H9 (cell line): ENCODE results near the gene PGS1. TPM values are rescaled to one million over a fixed set of nuclear protein-coding genes. Genes with fewer than 3 reads are reported as not detected.

ENCODE experiments used
- DNase-seq: peaks from one replicate; pipeline ENCODE4 v3.0.0-alpha.2; 2017
- H2AFZ ChIP-seq: one replicate; pipeline ENCODE4 v1.6.1; 2013; ENCODE audit warnings: mild to moderate bottlenecking, low read length, control low read depth, moderate library complexity
- H2AK5ac ChIP-seq: 2 replicates; pipeline ENCODE4 v1.6.1; 2013; ENCODE audit warnings: low read length, control low read depth, mixed read lengths; ENCODE audit not compliant: insufficient read length
- H2BK120ac ChIP-seq: one replicate; pipeline ENCODE4 v1.6.1; 2013; ENCODE audit warnings: low read depth, mild to moderate bottlenecking, low read length, control low read depth, inconsistent platforms; ENCODE audit not compliant: poor library complexity, severe bottlenecking
- H2BK12ac ChIP-seq: 2 replicates; pipeline ENCODE4 v1.6.1; 2013; ENCODE audit warnings: low read length, control low read depth, mixed read lengths, low read depth; ENCODE audit not compliant: insufficient read length
- H2BK15ac ChIP-seq: 2 replicates; pipeline ENCODE4 v1.6.1; 2013; ENCODE audit warnings: low read depth, low read length, control low read depth
- H2BK20ac ChIP-seq: one replicate; pipeline ENCODE4 v1.6.1; 2013; ENCODE audit warnings: low read depth, mild to moderate bottlenecking, low read length, control low read depth, inconsistent platforms; ENCODE audit not compliant: poor library complexity, severe bottlenecking
- H2BK5ac ChIP-seq: 2 replicates; pipeline ENCODE4 v1.6.1; 2013; ENCODE audit warnings: low read length, control low read depth, mixed read lengths; ENCODE audit not compliant: insufficient read length
- H3K14ac ChIP-seq: 2 replicates; pipeline ENCODE4 v1.6.1; 2013; ENCODE audit warnings: low read length, control low read depth; ENCODE audit not compliant: insufficient read depth
- H3K18ac ChIP-seq: 2 replicates; pipeline ENCODE4 v1.6.1; 2013; ENCODE audit warnings: low read depth, mild to moderate bottlenecking, mixed read lengths, low read length, control low read depth; ENCODE audit not compliant: insufficient read length
- H3K23ac ChIP-seq: 2 replicates; pipeline ENCODE4 v1.6.1; 2013; ENCODE audit warnings: low read length, control low read depth, mixed read lengths, low read depth; ENCODE audit not compliant: insufficient read length
- H3K23me2 ChIP-seq: 2 replicates; pipeline ENCODE4 v1.6.1; 2013; ENCODE audit warnings: low read depth, mild to moderate bottlenecking, mixed read lengths, low read length, control low read depth; ENCODE audit not compliant: insufficient read length, poor library complexity, severe bottlenecking
- H3K27ac ChIP-seq: 2 replicates; pipeline ENCODE4 v1.5.1; 2013; ENCODE audit warnings: low read length, control low read depth, mixed read lengths, low read depth; ENCODE audit not compliant: insufficient read length
- H3K27me3 ChIP-seq: 2 replicates; pipeline ENCODE4 v1.6.1; 2013; ENCODE audit warnings: low read length, control low read depth, inconsistent platforms; ENCODE audit not compliant: insufficient read depth
- H3K4ac ChIP-seq: 2 replicates; pipeline ENCODE4 v1.6.1; 2013; ENCODE audit warnings: low read depth, mild to moderate bottlenecking, control low read depth, inconsistent platforms, low read length, moderate library complexity
- H3K4me1 ChIP-seq: 2 replicates; pipeline ENCODE4 v1.6.1; 2013; ENCODE audit warnings: low read length, control low read depth, inconsistent platforms; ENCODE audit not compliant: insufficient read depth
- H3K4me2 ChIP-seq: 2 replicates; pipeline ENCODE4 v1.6.1; 2013; ENCODE audit warnings: low read length, control low read depth, mixed read lengths; ENCODE audit not compliant: insufficient read length, insufficient read depth
- H3K56ac ChIP-seq: 2 replicates; pipeline ENCODE4 v1.6.1; 2013; ENCODE audit warnings: low read depth, mild to moderate bottlenecking, mixed read lengths, low read length, control low read depth; ENCODE audit not compliant: insufficient read length
- H3K79me1 ChIP-seq: 2 replicates; pipeline ENCODE4 v1.6.1; 2013; ENCODE audit warnings: low read depth, mild to moderate bottlenecking, moderate library complexity, low read length, control low read depth, inconsistent platforms; ENCODE audit not compliant: insufficient read depth, poor library complexity, severe bottlenecking
- H3K79me2 ChIP-seq: 2 replicates; pipeline ENCODE4 v1.6.1; 2013; ENCODE audit warnings: low read length, control low read depth, inconsistent platforms; ENCODE audit not compliant: insufficient read depth
- H3K9ac ChIP-seq: 2 replicates; pipeline ENCODE4 v1.6.1; 2013; ENCODE audit warnings: low read length, control low read depth, mixed read lengths; ENCODE audit not compliant: insufficient read length; ENCODE audit errors: extremely low read depth
- H3K9me3 ChIP-seq: one replicate; pipeline ENCODE4 v1.6.1; 2013; ENCODE audit warnings: low read depth, low read length, inconsistent platforms; ENCODE audit not compliant: control insufficient read depth
- H3T11ph ChIP-seq: one replicate; pipeline ENCODE4 v1.6.1; 2013; ENCODE audit warnings: mild to moderate bottlenecking, low read length, control low read depth, inconsistent platforms
- H4K20me1 ChIP-seq: one replicate; pipeline ENCODE4 v1.6.1; 2013; ENCODE audit not compliant: control insufficient read depth, insufficient read length, insufficient read depth
- H4K5ac ChIP-seq: 2 replicates; pipeline ENCODE4 v1.6.1; 2013; ENCODE audit warnings: low read depth, mild to moderate bottlenecking, mixed read lengths, low read length, control low read depth; ENCODE audit not compliant: insufficient read length
- H4K8ac ChIP-seq: replicated peaks from 2 replicates; pipeline ENCODE4 v1.6.1; 2013; ENCODE audit warnings: low read length, control low read depth, mixed read lengths, low read depth; ENCODE audit not compliant: insufficient read length
- H4K91ac ChIP-seq: 2 replicates; pipeline ENCODE4 v1.6.1; 2013; ENCODE audit warnings: low read depth, mild to moderate bottlenecking, moderate library complexity, mixed read lengths, low read length, control low read depth; ENCODE audit not compliant: insufficient read length
- H3K27ac Mint-ChIP-seq, 3 experiments: 2 replicates in 2 of 3; 3 replicates in 1 of 3; pipeline ENCODE4 v1.8.0; 2020 to 2021; ENCODE audit warnings: mixed read lengths in 3 of 3, mild to moderate bottlenecking in 1 of 3, moderate library complexity in 1 of 3
- H3K27me3 Mint-ChIP-seq: 2 replicates; pipeline ENCODE4 v1.8.0; 2021; ENCODE audit warnings: low read depth, mild to moderate bottlenecking, moderate library complexity, mixed read lengths
- H3K36me3 Mint-ChIP-seq, 3 experiments: 2 replicates in 2 of 3; 3 replicates in 1 of 3; pipeline ENCODE4 v1.8.0; 2020 to 2021; ENCODE audit warnings: low read depth in 3 of 3, mixed read lengths in 3 of 3; ENCODE audit not compliant: insufficient read depth in 1 of 3
- H3K4me1 Mint-ChIP-seq, 2 experiments: 2 replicates each; pipeline ENCODE4 v1.8.0; 2020; ENCODE audit warnings: mixed read lengths in 2 of 2
- H3K4me3 Mint-ChIP-seq, 2 experiments: 2 replicates in 1 of 2; 3 replicates in 1 of 2; pipeline ENCODE4 v1.8.0; 2020 to 2021; ENCODE audit warnings: mild to moderate bottlenecking in 2 of 2, mixed read lengths in 2 of 2, moderate library complexity in 1 of 2
- H3K9me3 Mint-ChIP-seq, 2 experiments: 2 replicates in 1 of 2; 3 replicates in 1 of 2; pipeline ENCODE4 v1.8.0; 2020; ENCODE audit warnings: mild to moderate bottlenecking in 2 of 2, mixed read lengths in 2 of 2, moderate library complexity in 1 of 2
- WGBS: extraction: QIAGEN DNeasy Blood & Tissue Kit; methylation state at CpG from one replicate; pipeline ENCODE4 v1.1.7; 2013; ENCODE audit warnings: missing lambda C conversion rate, low lambda C conversion rate, mixed read lengths; ENCODE audit not compliant: insufficient read length; ENCODE audit errors: extremely low coverage; 5-methylcytosine and 5-hydroxymethylcytosine counted together
- total RNA-seq: library from RNA; stranded (reverse); gene quantifications from 2 replicates; pipeline ENCODE4 v1.2.1, GENCODE V29; 2021
- TF ChIP-seq, protein P1 (sequence below): fragments of 200-600 bp; sonication (generic); conservative IDR thresholded peaks from 3 replicates; pipeline ENCODE4 v1.8.0; 2021; ENCODE audit warnings: antibody characterized with exemption, mild to moderate bottlenecking

Gene PGS1
- total RNA-seq, 1 experiment from 2014 or later, result 45.7 TPM

DNA sequence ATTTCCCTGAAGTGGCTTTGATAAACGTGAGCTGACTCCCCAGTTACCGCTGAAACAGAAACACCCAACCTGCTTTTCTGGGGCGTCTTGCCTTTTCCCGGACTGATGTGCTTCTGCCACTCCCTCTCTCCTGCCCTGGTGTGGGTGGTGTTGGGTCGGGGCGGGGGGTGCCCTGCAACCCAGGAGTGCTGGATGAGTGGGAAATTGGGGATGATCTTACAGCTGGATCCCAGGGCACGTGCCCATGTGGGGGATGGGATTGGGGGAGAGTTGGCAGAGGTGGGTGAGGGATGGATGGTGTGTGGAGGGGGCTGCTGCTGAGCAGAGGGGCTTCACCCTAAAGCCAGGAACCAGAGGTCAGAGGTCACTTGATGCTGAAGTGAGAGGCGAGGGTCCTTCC lies 28.5 kb downstream of the PGS1 start:
- peak overlapping the region; percentile 11 to 70 (median 34); a peak in 3 of 7 replicates for H3K27ac Mint-ChIP-seq

More for the DNA sequence above, 28.5 kb downstream of the PGS1 start:
- no peak overlapping the region for H3K18ac ChIP-seq
- WGBS, result no CpG with 5 or more reads among the region's 8 CpGs
- no peaks in the 10 kb centered on the region for H3K27me3 ChIP-seq
- no peaks in the 10 kb centered on the region for H3K4me1 ChIP-seq
- no peak overlapping the region for H3K4ac ChIP-seq
- no peak overlapping the region for H2BK120ac ChIP-seq
- H2BK12ac ChIP-seq, result no peak overlapping the region
- H3K4me3 Mint-ChIP-seq, result no peak overlapping the region; a peak in 1 of 5 replicates
- H4K20me1 ChIP-seq, result peaks cover 3% of the 10 kb centered on the region
- no peak overlapping the region for H3T11ph ChIP-seq
- H4K5ac ChIP-seq, result no peak overlapping the region
- peaks cover 5% of the 10 kb centered on the region for H3K79me1 ChIP-seq
- H2AFZ ChIP-seq, result no peak overlapping the region
- H3K56ac ChIP-seq, result no peak overlapping the region
- H3K14ac ChIP-seq, result no peak overlapping the region
- TF ChIP-seq, protein P1, sequence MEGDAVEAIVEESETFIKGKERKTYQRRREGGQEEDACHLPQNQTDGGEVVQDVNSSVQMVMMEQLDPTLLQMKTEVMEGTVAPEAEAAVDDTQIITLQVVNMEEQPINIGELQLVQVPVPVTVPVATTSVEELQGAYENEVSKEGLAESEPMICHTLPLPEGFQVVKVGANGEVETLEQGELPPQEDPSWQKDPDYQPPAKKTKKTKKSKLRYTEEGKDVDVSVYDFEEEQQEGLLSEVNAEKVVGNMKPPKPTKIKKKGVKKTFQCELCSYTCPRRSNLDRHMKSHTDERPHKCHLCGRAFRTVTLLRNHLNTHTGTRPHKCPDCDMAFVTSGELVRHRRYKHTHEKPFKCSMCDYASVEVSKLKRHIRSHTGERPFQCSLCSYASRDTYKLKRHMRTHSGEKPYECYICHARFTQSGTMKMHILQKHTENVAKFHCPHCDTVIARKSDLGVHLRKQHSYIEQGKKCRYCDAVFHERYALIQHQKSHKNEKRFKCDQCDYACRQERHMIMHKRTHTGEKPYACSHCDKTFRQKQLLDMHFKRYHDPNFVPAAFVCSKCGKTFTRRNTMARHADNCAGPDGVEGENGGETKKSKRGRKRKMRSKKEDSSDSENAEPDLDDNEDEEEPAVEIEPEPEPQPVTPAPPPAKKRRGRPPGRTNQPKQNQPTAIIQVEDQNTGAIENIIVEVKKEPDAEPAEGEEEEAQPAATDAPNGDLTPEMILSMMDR, result no peak
- peaks cover 29 to 54% (median 39%) of the 10 kb centered on the region in 3 experiments; a peak in 6 of 7 replicates for H3K36me3 Mint-ChIP-seq
- H3K4me1 Mint-ChIP-seq, result peaks cover 16 to 19% of the 10 kb centered on the region in 2 experiments
- no peaks in the 10 kb centered on the region for H3K23me2 ChIP-seq
- no peaks in the 10 kb centered on the region for H3K27me3 Mint-ChIP-seq
- H3K79me2 ChIP-seq, result peaks cover 6% of the 10 kb centered on the region; the same call in 1 of the 2 replicates
- no peak overlapping the region for H2BK15ac ChIP-seq
- H4K8ac ChIP-seq, result no peak overlapping the region
- H2AK5ac ChIP-seq, result no peak overlapping the region
- no peak overlapping the region for H3K27ac ChIP-seq
- DNase-seq, result no peak
- no peaks in the 10 kb centered on the region for H3K9me3 Mint-ChIP-seq
- no peak overlapping the region for H3K4me2 ChIP-seq
- no peak overlapping the region for H3K9ac ChIP-seq
- no peak overlapping the region for H2BK20ac ChIP-seq
- no peak overlapping the region for H4K91ac ChIP-seq
- no peak overlapping the region for H3K23ac ChIP-seq
- H2BK5ac ChIP-seq, result no peak overlapping the region
- H3K9me3 ChIP-seq, result no peaks in the 10 kb centered on the region
